Suprapubic skin (tissue), 4 donors: ENCODE measurements around the gene USP54. TPM values are rescaled to one million over a fixed set of nuclear protein-coding genes. Genes with fewer than 3 reads are reported as not detected.

ENCODE experiments used
- DNase-seq, 2 donors: peaks; one replicate each; pipeline ENCODE4 v3.0.0-alpha.2; 2019; ENCODE audit warnings: low spot score in 2 of 2
- H3K27ac ChIP-seq: fragments of 200-600 bp; sonication (generic); one replicate; pipeline ENCODE4 v1.5.1; 2019
- H3K27me3 ChIP-seq: fragments of 200-600 bp; sonication (generic); one replicate; pipeline ENCODE4 v1.5.1; 2019
- H3K36me3 ChIP-seq: fragments of 200-600 bp; sonication (generic); one replicate; pipeline ENCODE4 v1.5.1; 2019
- H3K4me1 ChIP-seq: fragments of 200-600 bp; sonication (generic); one replicate; pipeline ENCODE4 v1.5.1; 2019
- H3K4me3 ChIP-seq: fragments of 200-600 bp; sonication (generic); one replicate; pipeline ENCODE4 v1.5.1; 2019; ENCODE audit warnings: mild to moderate bottlenecking
- H3K9me3 ChIP-seq: fragments of 200-600 bp; sonication (generic); one replicate; pipeline ENCODE4 v1.5.1; 2019
- EP300 ChIP-seq: sonication (generic); formaldehyde crosslinking; IDR thresholded peaks from one replicate; pipeline ENCODE4 v1.6.1; 2017; ENCODE audit warnings: antibody characterized with exemption
- POLR2A ChIP-seq, 2 donors: fragments of 450-650 bp; IDR thresholded peaks; one replicate each; pipeline ENCODE4 v1.6.1; 2017; ENCODE audit warnings: antibody characterized with exemption in 2 of 2, mild to moderate bottlenecking in 2 of 2, moderate library complexity in 2 of 2
- POLR2AphosphoS5 ChIP-seq, 3 donors: sonication (generic); formaldehyde crosslinking; IDR thresholded peaks; one replicate each; pipeline ENCODE4 v1.6.1; 2017; ENCODE audit warnings: antibody characterized with exemption in 3 of 3
- WGBS: methylation state at CpG from one replicate; pipeline ENCODE4 v1.1.5; 2018; 5-methylcytosine and 5-hydroxymethylcytosine counted together
- total RNA-seq, 4 donors: library from RNA; depleted of rRNA; stranded (reverse); fragments of >200 nt; gene quantifications; one replicate each; pipeline ENCODE4 v1.1.0, GENCODE V29; 2016
- TF ChIP-seq, protein P1 (sequence below), 2 donors: fragments of 200-600 bp in 1 of 2; fragments of 450-650 bp in 1 of 2; sonication (generic) in 1 of 2; IDR thresholded peaks; one replicate each; pipeline ENCODE4 v1.5.1; 2016 to 2019; ENCODE audit warnings: antibody characterized with exemption in 2 of 2, mild to moderate bottlenecking in 1 of 2, moderate library complexity in 1 of 2

USP54 gene
- total RNA-seq, 4 donors from 2014 or later, result 52.2 to 110 (median 79.5) TPM

DNA sequence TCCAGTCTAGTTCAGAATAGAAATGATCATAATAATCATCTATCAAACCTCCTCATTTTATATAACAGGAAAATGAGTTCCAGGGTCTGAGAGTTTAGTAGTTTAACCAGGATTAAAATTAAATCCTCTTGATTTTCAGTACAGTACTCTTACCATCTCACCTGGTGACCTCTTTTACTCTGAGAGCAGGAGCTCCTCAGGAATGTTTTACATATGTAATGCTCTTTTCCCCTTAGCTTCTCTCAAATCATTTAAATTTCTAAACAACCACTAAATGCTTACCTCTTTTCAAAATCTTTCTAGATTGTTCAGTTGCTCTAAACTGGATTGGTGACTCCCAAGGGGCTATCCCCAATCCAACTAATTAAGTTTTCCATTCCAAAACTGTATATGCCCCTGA, 85.1 kb downstream of the USP54 start:
- no peak overlapping the region for H3K4me3 ChIP-seq
- no peak for DNase-seq

DNA sequence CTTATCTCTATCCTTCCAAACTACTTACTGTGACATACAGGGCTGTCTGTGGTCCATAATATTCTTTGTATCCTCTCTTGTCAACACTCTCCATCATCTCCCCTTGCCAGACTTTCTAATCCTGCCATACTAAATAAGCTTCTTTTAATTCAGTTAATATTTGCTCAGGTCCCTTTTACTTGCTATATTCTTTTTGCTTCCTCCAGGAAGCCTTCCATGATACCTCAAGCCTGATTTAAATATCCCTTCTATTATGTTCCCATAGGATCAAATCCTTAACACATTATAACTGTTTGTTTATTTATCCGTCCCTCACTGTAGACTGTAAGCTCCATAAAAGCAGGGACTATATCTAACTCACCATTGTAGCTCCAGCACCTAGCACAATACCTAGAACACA, 88.1 kb downstream of the USP54 start:
- WGBS, result 98% methylated on average over 1 of the region's 1 CpG
- H3K9me3 ChIP-seq, result no peaks in the 10 kb centered on the region
- H3K27me3 ChIP-seq, result no peaks in the 10 kb centered on the region
- DNase-seq, result no peak
- no peak overlapping the region for H3K4me3 ChIP-seq
- H3K27ac ChIP-seq, result no peak overlapping the region
- H3K4me1 ChIP-seq, result no peaks in the 10 kb centered on the region
- peaks cover 61% of the 10 kb centered on the region for H3K36me3 ChIP-seq
- TF ChIP-seq POLR2A (IDR thresholded peaks at IDR 0.05), result no peak
- TF ChIP-seq POLR2AphosphoS5 (IDR thresholded peaks at IDR 0.05), result no peak
- TF ChIP-seq, protein P1, sequence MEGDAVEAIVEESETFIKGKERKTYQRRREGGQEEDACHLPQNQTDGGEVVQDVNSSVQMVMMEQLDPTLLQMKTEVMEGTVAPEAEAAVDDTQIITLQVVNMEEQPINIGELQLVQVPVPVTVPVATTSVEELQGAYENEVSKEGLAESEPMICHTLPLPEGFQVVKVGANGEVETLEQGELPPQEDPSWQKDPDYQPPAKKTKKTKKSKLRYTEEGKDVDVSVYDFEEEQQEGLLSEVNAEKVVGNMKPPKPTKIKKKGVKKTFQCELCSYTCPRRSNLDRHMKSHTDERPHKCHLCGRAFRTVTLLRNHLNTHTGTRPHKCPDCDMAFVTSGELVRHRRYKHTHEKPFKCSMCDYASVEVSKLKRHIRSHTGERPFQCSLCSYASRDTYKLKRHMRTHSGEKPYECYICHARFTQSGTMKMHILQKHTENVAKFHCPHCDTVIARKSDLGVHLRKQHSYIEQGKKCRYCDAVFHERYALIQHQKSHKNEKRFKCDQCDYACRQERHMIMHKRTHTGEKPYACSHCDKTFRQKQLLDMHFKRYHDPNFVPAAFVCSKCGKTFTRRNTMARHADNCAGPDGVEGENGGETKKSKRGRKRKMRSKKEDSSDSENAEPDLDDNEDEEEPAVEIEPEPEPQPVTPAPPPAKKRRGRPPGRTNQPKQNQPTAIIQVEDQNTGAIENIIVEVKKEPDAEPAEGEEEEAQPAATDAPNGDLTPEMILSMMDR (IDR thresholded peaks at IDR 0.05), result no peak
- TF ChIP-seq EP300, result no peak

More for the DNA sequence above, 85.1 kb downstream of the USP54 start:
- Histone ChIP-seq H3K27ac (no peak overlapping the region), H3K27me3 (no peaks in the 10 kb centered on the region), H3K36me3 (peaks cover 31% of the 10 kb centered on the region), H3K9me3 (no peaks in the 10 kb centered on the region), H3K4me1 (no peaks in the 10 kb centered on the region)
- TF ChIP-seq, protein P1 (IDR thresholded peaks at IDR 0.05), result no peak
- TF ChIP-seq EP300 (no peak), POLR2A (IDR thresholded peaks at IDR 0.05) (no peak), POLR2AphosphoS5 (IDR thresholded peaks at IDR 0.05) (no peak)

DNA sequence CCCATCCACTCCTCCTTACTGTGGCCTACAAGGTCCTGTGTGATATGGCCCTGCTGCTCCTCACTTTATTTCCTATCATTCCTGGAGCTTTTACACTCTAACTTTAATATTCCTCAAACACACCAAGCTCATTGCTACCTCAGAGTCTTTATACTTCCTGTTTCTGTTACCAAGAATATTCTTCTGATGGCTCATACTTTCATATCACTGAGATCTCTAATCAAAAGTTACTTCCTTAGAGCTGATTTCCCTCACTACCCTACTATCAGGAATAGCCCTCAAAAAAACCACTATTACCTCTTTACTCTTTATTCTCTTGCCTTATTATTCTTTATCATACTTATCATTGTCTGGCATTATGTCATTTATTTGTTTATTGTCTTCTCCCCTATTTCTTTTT, 89.5 kb downstream of the USP54 start:
- H3K9me3 ChIP-seq, result no peaks in the 10 kb centered on the region
- no peak overlapping the region for H3K4me3 ChIP-seq
- no peak overlapping the region for H3K27ac ChIP-seq
- H3K36me3 ChIP-seq, result peaks cover 60% of the 10 kb centered on the region
- no peaks in the 10 kb centered on the region for H3K27me3 ChIP-seq
- no peak for TF ChIP-seq POLR2A (IDR thresholded peaks at IDR 0.05)
- TF ChIP-seq, protein P1 (IDR thresholded peaks at IDR 0.05), result no peak
- TF ChIP-seq EP300, result no peak
- no peak for TF ChIP-seq POLR2AphosphoS5 (IDR thresholded peaks at IDR 0.05)
- peaks cover 3% of the 10 kb centered on the region for H3K4me1 ChIP-seq
- DNase-seq, result no peak

GRCh38 chr10:73497623-73498022, 93.5 kb downstream of the USP54 start:
- DNase-seq, result no peak
- TF ChIP-seq POLR2AphosphoS5 (IDR thresholded peaks at IDR 0.05), result no peak
- TF ChIP-seq POLR2A (IDR thresholded peaks at IDR 0.05), result no peak
- TF ChIP-seq, protein P1 (IDR thresholded peaks at IDR 0.05), result no peak
- TF ChIP-seq EP300, result no peak
- Histone ChIP-seq H3K9me3 (no peaks in the 10 kb centered on the region), H3K27ac (no peak overlapping the region), H3K27me3 (no peaks in the 10 kb centered on the region), H3K36me3 (peaks cover 33% of the 10 kb centered on the region), H3K4me3 (no peak overlapping the region), H3K4me1 (peaks cover 34% of the 10 kb centered on the region)
- WGBS, result 78% methylated on average over 2 of the region's 2 CpGs

DNA sequence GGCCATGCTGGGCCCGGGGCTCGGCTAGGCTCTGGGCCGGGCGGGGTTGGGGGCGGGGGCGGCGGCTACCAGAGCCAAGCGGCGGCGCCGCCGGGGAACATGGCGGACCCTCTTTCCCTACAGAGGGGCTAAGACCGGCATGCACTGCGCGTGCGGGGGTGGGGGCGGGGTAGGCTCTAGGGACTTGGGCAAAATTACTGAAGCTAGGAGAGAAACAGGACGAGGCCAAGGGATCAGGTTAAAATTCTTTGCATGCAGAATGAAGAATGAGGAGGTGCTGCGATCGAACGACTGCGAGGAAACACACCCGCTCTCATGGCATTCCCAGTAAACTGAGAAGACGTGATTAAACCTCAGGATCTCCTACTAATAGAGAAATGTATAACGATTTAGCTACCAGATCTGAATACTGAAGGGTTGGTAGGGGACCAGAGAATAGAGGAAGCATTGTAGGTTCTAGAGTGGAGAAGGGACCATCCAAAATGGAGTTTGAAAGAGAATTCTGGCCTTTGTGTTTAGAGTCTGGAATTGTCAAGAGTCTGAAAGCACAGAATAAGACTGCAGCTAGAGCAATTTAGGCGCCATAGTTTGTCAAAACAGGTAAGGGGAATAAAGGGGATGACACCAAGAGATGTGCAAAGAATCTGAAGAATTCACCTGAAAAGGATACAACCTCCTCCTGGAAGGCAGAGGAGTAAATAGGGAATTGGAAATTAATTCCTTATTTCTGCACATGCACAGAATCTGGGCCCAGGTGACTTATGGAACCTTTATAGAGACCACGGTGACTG, 95.1 kb downstream of the USP54 start, which contains the start of gene PPP3CB:
PPP3CB (minus strand) TSS at position 141 of the 791 bp plus-strand sequence; CDS start at position 6, 135 bp downstream.
- TF ChIP-seq EP300, result no peak
- no peak for TF ChIP-seq POLR2AphosphoS5 (IDR thresholded peaks at IDR 0.05)
- TF ChIP-seq, protein P1 (IDR thresholded peaks at IDR 0.05), result no peak
- TF ChIP-seq POLR2A (IDR thresholded peaks at IDR 0.05), result no peak
- 10% methylated on average over 15 of the region's 28 CpGs for WGBS
- peaks cover 42% of the 10 kb centered on the region for H3K4me1 ChIP-seq

More for the DNA sequence above, 95.1 kb downstream of the USP54 start, which contains the start of gene PPP3CB:
- Histone ChIP-seq H3K9me3 (no peaks in the 10 kb centered on the region), H3K36me3 (peaks cover 31% of the 10 kb centered on the region), H3K27ac (peak within 1 kb of the TSS; percentile 99), H3K4me3 (peak within 1 kb of the TSS; percentile 76), H3K27me3 (no peaks in the 10 kb centered on the region)
- peak; percentile 94 for DNase-seq
